T follicular helper cell (primary cell): Measurements from ENCODE around the gene GMCL2.
A peak's percentile ranks its signal among the peaks of the same experiment; 100 is the strongest.
"Not testable (repeated sequence)": the region's sequence is repeated elsewhere in the genome, so short reads cannot be mapped to it uniquely, and the experiment has no call there.

Experiments
- DNase-seq: peaks from one replicate; pipeline ENCODE4 v3.0.0-alpha.2; 2020; ENCODE audit warnings: low read depth

GMCL2 gene

DNA sequence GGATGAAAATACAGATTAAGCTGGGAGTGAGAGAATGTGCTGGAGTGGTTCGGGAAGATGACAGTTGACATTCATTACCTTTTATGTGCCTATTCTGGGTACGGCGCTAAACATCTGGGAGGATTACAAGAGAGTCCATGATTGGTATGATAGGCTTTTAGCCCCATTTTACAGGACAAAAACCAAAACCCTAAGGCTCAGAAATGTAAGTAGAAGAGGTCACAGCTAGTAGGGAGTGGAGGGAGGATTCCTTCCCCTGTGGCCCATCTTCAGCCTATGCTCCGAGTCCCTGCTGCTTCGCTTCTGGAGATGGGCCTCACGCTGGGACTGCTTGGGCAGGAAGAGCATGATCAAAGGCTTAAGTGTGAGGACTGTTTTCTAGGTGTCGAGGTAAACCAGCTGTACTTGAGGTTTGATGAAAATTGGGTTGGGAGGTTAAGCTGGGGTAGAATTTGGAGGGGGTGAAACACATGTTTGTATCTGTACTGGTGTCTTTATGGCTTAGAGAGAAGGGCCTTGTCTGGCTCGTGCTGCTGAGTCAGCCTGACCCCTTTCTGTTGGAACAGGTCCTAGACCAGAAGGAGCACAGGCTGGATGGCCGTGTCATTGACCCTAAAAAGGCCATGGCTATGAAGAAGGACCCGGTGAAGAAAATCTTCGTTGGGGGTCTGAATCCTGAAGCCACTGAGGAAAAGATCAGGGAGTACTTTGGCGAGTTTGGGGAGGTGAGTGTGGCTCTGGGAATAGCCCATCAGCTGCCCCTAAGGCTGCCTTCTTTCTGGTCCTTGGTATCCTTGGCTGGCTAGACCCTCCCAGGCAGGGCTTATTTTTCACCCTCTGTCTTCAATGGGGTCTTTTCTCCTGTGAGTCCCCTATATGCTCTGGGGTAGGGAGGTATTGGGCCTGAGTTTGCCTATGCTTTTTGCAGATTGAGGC is 19.3 kb upstream of the GMCL2 start:
- DNase-seq = no peak

DNA sequence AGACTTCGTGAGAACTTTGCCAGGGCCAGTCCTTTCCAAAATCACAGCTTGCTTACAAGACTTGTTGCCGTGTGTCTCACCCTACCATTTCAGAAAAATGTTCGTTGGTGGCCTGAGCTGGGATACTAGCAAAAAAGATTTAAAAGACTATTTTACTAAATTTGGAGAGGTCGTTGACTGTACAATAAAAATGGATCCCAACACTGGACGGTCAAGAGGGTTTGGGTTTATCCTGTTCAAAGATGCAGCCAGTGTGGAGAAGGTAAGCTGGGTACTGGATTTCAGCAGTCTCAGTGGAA is 18.5 kb upstream of the GMCL2 start:
- DNase-seq = no peak

DNA sequence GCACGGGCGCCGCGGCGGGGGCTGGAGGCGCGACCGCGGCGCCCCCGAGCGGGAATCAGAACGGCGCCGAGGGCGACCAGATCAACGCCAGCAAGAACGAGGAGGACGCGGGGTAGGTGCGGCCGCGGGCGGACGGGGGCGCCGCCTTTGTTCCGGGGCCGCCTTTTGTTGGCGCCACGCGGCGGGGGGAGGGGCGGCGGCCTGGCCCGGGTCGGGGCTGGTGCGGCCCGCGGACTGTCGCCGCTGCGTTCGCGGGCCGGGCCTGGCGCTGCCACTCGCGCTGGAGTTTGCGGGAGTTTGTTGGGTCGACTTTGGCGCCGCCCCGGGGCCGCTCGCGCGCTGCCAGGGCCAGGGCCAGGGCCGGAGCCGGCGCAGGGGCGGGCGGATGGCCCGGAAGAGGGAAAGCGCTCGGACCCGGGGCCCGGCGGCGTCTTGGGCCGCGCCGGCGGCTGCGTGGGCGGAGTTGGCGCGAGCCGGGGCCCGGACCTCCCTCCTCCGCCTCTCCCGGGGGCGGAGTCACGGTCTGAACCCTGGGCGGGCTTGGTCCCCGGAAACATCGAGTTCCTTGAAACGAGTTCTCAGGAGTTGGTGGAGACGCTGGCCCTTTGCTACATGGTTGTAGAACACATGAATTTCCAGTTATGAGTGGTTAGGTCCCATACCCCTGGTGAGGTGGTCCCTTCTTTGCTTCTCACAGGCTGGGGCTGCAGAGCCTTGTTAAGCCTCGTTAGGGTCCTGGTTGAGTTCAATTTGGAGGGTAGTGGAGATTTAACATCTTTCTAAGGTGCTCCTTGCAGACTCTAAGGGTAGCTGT is 18.0 kb upstream of the GMCL2 start:
- peak; percentile 62 for DNase-seq

DNA sequence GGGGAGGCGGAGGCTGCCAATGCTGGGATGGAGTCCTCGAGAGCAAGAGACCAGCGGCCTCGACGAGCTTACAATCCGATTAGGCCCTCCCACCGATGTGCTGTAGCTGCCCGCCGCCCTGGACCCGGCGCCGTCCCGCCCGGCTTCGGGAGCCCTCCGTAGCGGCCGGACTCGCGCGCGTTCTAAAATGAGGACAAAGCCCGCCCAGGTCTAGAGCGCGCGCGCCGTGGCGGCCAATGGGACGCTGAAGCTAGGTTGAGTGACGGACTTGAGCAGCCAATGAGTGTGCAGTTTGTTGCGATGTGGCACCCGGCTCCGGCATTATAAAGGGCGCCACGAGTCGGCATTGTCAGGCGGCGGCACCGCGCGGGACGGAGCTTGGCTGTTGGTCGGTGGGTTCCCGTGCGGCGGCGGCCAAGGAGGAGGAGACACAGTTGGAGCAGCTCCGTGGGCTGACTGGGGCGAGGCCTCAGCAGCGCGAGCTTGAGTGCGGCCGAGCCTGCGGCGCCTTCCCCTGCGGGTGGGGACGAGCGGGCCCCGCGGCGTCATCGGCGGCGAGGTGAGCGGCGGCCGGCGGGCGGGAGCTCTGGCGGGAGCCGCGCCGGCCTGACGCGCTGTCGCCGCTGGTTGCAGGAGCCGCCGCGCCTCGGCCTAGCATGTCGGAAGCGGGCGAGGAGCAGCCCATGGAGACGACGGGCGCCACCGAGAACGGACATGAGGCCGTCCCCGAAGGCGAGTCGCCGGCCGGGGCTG is 17.2 kb upstream of the GMCL2 start, which contains the start of gene HNRNPAB:
HNRNPAB (plus strand) TSS at position 352 of the 753 bp plus-strand sequence; CDS start at position 657, 305 bp downstream.
- DNase-seq = peak; percentile 94

DNA sequence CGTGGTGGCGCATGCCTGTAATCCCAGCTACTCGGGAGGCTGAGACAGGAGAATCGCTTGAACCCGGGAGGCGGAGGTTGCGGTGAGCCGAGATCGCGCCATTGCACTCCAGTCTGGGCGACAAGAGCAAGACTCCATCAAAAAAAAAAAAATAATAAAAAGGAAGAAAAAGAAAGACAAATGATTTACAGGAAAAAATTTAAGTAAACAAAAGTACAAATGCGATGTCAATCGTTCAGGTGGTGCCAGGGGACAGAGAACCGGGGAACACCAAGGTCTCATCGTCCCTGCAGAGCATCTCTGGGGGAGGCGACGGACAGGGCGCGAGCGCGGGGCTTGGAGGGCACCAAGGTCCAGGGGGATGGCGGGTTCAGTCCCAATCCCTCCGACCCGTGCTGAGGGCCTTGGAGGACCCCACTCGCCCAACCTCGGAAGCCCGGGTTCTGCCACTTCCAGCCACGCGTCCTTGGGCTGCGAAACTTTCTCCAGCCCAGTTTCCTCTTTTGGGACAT is 16.6 kb upstream of the GMCL2 start:
- no peak for DNase-seq

DNA sequence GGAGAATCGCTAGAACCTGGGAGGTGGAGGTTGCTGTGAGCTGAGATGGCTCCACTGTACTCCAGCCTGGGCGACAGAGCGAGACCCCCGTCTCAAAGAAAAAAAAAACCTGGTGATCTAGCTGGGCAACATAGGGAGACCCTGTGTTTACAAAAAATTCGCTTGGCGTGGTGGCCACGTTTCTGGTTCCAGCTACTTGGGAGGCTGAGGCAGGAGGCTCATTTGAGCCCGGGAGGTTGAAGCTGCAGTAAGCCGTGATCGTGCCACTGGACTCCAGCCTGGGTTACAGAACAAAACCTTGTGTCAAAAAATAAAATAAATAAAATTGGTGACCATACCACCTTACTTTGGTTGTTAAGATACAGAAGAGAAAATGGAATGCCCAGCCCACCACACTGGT is 15.4 kb upstream of the GMCL2 start:
- DNase-seq = no peak

DNA sequence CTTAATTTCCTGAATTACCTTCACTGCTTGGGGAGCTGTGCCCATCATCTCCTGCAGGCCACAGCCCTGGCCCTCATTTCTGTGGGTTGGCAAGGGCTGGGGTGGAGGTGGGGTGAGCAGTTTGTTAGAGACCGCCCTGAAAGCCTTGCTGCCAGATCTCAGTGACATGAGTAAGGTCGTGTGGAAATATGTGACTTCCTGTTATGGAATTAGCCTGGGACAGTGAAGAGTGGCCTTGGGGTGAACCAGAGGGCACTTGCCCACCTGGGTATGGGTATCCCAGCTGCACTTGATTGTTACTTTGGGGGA is 14.7 kb upstream of the GMCL2 start:
- no peak for DNase-seq

DNA sequence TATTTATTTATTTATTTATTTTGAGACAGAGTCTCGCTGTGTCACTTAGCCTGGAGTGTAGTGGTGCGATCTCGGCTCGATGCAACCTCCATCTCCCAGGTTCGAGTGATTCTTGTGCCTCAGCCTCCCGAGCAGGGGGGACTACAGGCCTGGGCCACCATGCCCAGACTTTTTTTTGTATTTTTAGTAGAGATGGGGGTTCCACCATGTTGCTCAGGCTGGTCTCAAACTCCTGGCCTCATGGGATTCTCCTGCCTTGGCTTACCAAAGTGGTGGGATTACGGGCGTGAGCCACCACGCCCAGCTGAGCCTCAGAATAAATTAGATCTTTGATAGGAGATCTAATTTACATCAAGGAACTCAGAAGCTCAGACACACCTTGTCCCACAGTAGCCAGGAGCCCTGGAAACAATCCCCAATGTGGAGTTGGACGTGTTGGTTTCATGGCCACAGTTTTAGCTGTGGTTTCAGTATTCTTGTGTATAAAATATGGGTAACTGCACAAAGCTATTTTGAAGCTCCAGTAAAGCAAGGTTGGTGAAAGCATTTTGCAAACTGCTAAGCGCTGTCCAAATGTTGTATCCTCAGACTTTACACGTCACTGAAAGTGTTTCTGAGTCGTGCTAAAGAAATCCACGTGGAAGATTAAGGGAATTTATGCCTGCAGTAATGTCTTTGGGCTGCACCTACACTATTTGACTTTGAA is 14.2 kb upstream of the GMCL2 start:
- no peak for DNase-seq

DNA sequence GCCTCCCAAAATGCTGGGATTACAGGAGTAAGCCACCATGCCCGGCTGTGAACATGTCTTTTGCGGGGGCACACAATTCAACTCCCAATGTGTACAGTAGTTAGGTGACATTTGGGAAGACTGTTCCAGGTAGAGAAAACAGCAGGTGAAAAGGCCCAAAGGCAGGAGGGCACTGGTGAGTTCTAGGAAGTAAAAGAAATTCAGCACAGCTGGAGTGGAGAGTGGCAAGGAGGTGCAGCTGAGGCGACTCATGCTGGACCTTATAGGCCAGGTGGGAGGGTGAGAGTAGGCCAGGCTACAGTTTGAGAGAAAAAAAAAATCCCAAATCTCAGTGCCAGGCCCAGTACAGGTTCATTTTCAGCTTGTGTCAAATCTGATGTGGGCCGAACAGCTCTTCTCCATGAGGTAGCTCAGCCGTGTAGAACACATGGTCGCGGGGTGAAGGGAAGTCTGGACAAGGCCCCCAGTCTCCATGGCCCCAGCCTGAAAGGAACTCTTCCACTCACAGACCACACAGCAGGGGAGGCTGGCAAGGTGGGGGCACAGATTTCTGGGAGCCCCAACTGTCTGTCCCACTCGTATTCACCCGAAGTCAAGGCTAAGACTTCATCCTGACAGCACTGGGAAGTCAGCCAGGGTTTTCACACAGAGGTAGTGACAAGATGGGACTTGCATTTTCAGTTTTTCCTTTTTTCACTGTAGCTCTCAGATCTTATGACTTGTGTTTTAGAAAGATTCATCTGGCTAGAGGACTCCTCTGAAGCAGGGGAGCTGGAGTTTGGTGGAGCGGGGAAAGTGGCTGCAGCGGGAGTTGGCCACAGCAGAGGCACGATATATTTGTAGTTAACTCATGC is 12.6 kb upstream of the GMCL2 start:
- no peak for DNase-seq

DNA sequence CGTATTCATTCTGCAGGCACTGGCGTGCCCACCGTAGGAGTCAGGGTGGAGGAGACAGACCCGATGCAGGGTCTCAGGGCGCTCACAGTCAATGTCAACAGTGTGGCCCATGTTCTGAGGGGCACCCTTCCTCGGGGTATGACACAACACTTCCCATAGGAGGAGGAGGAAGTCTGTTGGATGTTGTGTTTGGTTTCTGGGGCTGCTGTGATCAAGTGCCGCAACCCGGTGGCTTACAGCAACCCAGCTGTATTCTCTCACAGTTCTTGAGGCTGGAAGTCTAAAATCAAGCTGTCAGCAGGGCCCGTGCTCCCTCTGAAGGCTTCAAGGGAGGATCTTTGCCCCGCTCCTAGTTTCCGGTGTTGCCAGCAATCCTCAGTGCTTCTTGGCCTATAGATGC is 11.5 kb upstream of the GMCL2 start:
- no peak for DNase-seq

DNA sequence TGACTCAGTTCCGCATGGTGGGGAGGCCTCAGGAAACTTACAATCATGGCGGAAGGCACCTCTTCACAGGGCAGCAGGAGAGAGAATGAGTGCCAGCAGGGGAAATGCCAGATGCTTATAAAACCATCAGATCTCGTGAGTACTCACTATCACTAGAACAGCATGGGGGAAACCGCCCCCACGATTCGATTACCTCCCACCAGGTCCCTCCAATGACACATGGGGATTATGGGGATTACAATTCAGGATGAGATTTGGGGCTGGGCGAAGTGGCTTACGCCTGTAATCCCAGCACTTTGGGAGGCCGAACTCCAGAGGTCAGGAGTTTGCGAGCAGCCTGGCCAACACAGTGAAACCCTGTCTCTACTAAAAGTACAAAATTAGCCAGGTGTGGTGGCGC is 11.0 kb upstream of the GMCL2 start:
- DNase-seq = not testable (repeated sequence)

DNA sequence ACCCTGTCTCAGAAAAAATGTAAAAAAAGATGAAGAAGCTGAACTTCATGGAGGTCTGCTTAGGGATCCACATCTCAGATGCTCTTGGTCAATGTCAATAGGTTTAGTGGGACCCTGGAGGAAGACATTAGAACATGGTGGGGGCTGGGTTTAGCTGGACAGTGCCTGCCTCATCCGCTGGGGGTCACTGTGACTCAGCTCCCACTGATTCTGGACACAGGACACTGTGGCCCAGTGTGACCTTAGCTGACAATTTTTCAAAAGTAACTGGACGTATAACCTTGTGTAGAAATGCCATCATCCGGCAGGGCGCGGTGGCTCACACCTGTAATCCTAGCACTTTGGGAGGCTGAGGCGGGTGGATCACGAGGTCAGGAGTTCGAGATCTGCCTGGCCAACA is 9.8 kb upstream of the GMCL2 start:
- no peak for DNase-seq

DNA sequence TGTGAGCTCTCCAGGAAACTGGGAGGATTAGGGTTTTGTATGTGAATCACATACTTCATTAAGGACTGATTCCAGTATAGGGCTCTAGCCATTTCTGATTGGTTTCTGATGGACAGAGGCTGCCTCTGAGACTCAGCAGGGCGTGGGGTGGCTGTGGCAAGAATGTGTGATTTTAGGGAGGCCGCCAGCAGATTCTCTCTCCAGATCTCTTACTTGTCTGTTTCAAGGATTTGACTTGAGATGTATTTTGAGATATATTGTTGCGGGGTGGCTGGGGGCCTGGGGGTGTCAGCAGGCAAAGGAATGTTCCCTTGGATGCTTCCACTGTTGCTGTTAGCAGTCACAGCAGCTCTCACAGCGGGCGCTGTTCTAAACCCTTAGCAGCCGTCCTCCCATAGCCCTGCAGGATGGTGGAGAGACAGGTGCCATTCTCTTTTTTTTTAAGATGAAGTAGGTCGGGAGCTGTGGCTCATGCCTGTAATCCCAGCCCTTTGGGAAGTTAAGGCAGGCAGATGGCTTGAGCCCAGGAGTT is 9.2 kb upstream of the GMCL2 start:
- DNase-seq = no peak

DNA sequence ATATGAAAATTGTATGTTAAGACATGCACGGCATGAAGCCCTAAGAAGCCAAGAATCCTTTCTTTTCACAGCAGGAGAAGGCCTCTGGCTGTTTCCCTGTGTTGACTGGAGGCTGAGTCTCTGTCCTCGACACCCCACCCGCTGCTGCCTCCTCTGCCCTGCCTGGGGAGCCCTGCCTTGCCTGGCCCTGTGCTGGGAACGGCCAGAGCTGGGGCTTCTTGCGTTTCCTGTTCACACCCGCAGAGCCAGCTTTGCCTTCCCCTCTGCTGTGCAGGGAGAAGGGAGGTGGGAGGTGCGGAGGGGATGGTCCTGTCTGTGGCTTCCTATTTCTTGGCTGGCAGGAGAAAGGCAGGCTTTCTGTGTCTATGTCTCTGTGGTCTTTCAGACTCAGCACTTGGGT is 6.9 kb upstream of the GMCL2 start:
- DNase-seq = no peak

DNA sequence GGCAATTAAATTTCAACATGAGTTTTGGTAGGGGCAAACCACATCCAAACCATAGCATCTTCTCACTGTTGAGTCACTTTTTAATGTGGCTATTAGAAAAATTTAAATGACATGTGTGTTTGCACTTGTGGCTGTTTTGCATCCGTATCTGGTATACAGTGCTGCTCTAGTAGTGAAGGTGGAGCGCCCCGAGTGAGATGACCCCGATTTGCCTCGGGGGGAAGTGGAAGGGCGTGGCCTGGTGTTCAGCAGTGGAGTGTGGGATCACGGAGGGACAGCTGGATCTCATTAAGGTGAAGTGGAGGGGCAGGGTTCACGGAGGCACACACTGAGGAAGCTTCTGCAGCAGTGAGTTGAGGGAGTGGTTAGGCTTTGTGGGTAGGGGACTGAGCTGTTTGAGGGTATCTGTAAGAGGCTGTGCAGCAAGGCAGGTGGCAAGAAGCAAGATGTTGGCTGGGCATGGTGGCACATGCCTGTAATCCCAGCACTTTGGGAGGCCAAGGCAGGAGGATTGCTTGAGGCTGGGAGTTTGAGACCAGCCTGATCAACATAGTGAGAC is 6.2 kb upstream of the GMCL2 start:
- DNase-seq = no peak

DNA sequence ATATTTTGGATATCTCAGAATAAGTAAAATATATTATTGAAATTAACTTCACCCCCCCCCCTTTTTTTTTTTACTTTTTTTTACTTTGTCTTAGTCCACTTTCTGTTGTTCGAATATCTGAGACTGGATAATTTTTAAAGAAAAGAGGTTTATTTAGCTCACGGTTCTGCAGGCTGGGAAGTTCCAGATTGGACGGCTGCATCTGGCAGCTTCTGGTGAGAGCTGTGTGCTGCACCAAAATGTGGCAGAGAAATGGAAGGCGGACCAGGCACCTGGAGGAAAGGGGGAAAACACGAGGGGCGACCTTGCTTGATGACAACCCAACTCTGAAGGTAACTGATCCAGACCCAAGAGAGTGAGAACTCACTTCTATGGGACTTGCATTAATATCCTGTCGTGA is 5.6 kb upstream of the GMCL2 start:
- DNase-seq = no peak

DNA sequence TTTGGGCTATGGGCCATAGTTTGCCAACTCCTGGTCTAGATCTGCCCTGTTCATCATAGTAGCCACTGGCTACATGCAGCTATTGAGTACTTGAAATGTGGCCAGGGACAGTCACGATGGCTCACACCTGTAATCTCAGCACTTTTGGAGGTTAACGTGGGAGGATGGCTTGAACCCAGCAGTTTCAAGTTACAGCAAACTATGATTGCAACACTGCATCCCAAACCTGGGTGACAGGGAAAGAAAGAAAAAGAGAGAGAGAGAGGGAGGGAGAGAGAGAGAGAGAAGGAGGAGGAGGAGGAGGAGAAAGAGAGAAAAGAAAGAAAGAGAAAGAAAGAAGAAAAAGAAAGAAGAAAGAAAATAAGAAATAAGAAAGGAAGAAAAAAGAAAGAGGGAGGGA is 5.1 kb upstream of the GMCL2 start:
- no peak for DNase-seq

DNA sequence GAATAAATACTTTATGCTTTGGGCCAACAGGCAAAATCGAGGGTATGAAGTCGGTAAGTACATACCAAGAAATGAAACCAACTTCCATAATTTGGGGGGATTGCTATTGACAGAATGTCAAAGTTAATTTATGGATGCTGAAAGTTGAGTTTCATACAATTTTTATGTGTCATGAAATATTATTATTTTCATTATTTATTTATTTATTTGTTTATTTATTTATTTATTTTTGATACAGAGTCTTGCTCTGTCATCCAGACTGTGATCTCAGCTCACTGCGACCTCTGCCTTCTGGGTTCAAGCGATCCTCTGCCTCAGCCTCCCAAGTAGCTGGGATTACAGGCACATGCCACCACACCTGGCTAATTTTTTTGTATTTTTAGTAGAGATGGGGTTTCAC is 4.5 kb upstream of the GMCL2 start:
- DNase-seq = no peak

DNA sequence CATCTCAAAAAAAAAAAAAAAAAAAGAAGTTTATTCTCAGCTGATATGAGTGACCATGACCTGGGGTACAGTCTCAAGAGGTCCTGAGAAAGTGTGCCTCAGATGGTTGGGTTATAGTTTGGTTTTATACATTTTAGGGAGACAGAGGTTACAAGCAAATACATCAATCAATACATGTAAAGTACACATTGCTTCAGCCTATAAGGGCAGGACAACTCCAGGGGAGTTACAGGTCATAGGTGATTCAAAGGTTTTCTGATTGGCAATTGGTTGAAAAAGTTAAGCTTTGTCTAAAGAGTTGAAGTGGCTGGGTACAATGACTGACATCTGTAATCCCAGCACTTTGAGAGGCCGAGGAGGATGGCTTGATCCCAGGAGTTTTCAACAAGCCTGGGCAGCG is 2.3 kb upstream of the GMCL2 start:
- no peak for DNase-seq

DNA sequence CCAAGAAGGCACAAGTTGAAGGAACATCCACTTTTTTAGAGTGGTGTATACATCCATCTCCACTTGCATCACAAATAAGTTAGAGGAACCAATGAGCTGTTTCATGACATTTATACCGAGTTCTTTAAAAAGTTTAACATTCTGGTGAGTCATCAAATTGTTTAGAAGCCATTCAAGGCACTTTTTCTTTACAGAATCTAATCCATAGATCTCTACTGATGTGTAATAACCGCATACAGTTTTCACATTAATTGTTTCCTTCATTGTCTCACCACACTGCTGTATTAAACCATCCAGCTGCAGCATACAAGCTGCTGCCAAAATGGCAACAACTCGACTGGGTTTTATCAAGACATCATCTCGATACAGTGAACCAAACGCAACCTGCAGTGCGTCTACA is 744 bp downstream of the GMCL2 start:
- no peak for DNase-seq
